OCI-LY7 (cell line): ENCODE measurements around the gene GATA5.

ENCODE experiments used
- EZH2phosphoT487 ChIP-seq: fragments of 200-600 bp; sonication (generic); IDR thresholded peaks from 2 replicates; pipeline ENCODE4 v1.6.1; 2018; ENCODE audit warnings: low read depth, borderline replicate concordance, mild to moderate bottlenecking, mixed run types, antibody characterized with exemption, low read length, moderate library complexity, mixed read lengths
- TF ChIP-seq, protein P1 (sequence below): fragments of 200-600 bp; sonication (generic); conservative IDR thresholded peaks from 2 replicates; pipeline ENCODE4 v1.5.1; 2014; ENCODE audit warnings: mild to moderate bottlenecking, antibody characterized with exemption, low read length, moderate library complexity, mixed read lengths

DNA sequence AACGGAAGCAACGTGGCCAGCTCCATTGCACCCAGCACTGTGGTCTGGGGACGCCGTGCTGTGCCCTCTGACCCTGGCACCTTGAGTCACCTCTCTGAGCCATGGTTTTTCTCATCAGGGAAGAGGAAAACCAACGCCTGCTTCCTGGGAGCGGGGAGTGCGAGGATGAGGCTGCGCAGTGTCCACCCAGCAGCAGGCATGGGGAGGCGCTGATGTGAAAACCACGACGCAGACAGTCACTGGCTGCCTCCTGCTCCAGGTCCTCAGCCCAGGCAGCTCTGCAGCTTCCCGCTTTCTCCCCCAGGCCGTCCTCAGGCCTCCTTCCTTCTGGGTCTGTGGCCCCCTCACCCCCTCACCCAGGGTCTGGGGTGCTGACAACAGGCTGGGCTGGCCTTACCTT, 14.0 kb downstream of the GATA5 start:
- TF ChIP-seq, protein P1, sequence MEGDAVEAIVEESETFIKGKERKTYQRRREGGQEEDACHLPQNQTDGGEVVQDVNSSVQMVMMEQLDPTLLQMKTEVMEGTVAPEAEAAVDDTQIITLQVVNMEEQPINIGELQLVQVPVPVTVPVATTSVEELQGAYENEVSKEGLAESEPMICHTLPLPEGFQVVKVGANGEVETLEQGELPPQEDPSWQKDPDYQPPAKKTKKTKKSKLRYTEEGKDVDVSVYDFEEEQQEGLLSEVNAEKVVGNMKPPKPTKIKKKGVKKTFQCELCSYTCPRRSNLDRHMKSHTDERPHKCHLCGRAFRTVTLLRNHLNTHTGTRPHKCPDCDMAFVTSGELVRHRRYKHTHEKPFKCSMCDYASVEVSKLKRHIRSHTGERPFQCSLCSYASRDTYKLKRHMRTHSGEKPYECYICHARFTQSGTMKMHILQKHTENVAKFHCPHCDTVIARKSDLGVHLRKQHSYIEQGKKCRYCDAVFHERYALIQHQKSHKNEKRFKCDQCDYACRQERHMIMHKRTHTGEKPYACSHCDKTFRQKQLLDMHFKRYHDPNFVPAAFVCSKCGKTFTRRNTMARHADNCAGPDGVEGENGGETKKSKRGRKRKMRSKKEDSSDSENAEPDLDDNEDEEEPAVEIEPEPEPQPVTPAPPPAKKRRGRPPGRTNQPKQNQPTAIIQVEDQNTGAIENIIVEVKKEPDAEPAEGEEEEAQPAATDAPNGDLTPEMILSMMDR = no peak
- TF ChIP-seq EZH2phosphoT487 = no peak
